Endodermal cell (in vitro differentiated cells): ENCODE data around the gene TMEM18. TPM values are rescaled to one million over a fixed set of nuclear protein-coding genes. Genes with fewer than 3 reads are reported as not detected.

Experiments
- DNase-seq: peaks from one replicate; pipeline ENCODE4 v3.0.0-alpha.2; 2017
- H3K27ac ChIP-seq: 2 replicates; pipeline ENCODE4 v1.5.1; 2013; ENCODE audit warnings: mild to moderate bottlenecking, low read depth, low read length, moderate library complexity
- H3K27me3 ChIP-seq: 2 replicates; pipeline ENCODE4 v1.6.1; 2013; ENCODE audit warnings: mild to moderate bottlenecking, low read length, moderate library complexity; ENCODE audit not compliant: insufficient read depth, control insufficient read depth, poor library complexity, severe bottlenecking
- H3K36me3 ChIP-seq: 2 replicates; pipeline ENCODE4 v1.7.0; 2013; ENCODE audit warnings: mild to moderate bottlenecking, low read length, moderate library complexity; ENCODE audit not compliant: control insufficient read depth, insufficient read depth
- H3K4me1 ChIP-seq: one replicate; pipeline ENCODE4 v1.7.0; 2013; ENCODE audit warnings: low read length; ENCODE audit not compliant: control insufficient read depth, insufficient read depth
- H3K4me3 ChIP-seq: 2 replicates; pipeline ENCODE4 v1.5.1; 2013; ENCODE audit warnings: mild to moderate bottlenecking, low read length, moderate library complexity
- H3K9ac ChIP-seq: 2 replicates; pipeline ENCODE4 v1.6.1; 2013; ENCODE audit warnings: mild to moderate bottlenecking, low read length, moderate library complexity; ENCODE audit not compliant: poor library complexity, severe bottlenecking; ENCODE audit errors: extremely low read depth
- H3K9me3 ChIP-seq: 2 replicates; pipeline ENCODE4 v1.6.1; 2013; ENCODE audit warnings: mild to moderate bottlenecking, low read length, moderate library complexity; ENCODE audit not compliant: control insufficient read depth
- H3K27ac Mint-ChIP-seq: 2 replicates; pipeline ENCODE4 v1.8.0; 2020; ENCODE audit warnings: mixed read lengths
- H3K27me3 Mint-ChIP-seq: 2 replicates; pipeline ENCODE4 v1.8.0; 2021; ENCODE audit warnings: mild to moderate bottlenecking, mixed read lengths; ENCODE audit not compliant: insufficient read depth
- H3K36me3 Mint-ChIP-seq: 2 replicates; pipeline ENCODE4 v1.8.0; 2020; ENCODE audit warnings: low read depth, mixed read lengths
- H3K4me1 Mint-ChIP-seq: 2 replicates; pipeline ENCODE4 v1.8.0; 2020; ENCODE audit warnings: mixed read lengths
- H3K4me3 Mint-ChIP-seq: 2 replicates; pipeline ENCODE4 v1.8.0; 2020; ENCODE audit warnings: mild to moderate bottlenecking, moderate library complexity, mixed read lengths
- H3K9me3 Mint-ChIP-seq: 2 replicates; pipeline ENCODE4 v1.8.0; 2020; ENCODE audit warnings: mild to moderate bottlenecking, mixed read lengths
- WGBS, 2 experiments: methylation state at CpG; one replicate each; pipeline versions ENCODE4 v1.1.5 to v1.1.7; 2013; ENCODE audit warnings: missing lambda C conversion rate in 2 of 2, mixed read lengths in 1 of 2; ENCODE audit not compliant: insufficient coverage in 1 of 2, insufficient read length in 1 of 2; 5-methylcytosine and 5-hydroxymethylcytosine counted together
- total RNA-seq, 2 donors: library from RNA; stranded (reverse); fragmentation: NEBNext Ultra II Directional in 1 of 2; extraction: Animal tissue kit (Norgen Biotek cat#: 25700) in 1 of 2; gene quantifications; 2 replicates in 1 of 2; 3 replicates in 1 of 2; pipeline ENCODE4 v1.2.1, GENCODE V29; 2021
- TF ChIP-seq, protein P1 (sequence below): fragments of 200-600 bp; sonication (generic); conservative IDR thresholded peaks from 2 replicates; pipeline ENCODE4 v1.5.0; 2021; ENCODE audit warnings: antibody characterized with exemption, mild to moderate bottlenecking

The TMEM18 gene
- total RNA-seq, 2 donors from 2014 or later: 19.9 to 20.1 TPM

DNA sequence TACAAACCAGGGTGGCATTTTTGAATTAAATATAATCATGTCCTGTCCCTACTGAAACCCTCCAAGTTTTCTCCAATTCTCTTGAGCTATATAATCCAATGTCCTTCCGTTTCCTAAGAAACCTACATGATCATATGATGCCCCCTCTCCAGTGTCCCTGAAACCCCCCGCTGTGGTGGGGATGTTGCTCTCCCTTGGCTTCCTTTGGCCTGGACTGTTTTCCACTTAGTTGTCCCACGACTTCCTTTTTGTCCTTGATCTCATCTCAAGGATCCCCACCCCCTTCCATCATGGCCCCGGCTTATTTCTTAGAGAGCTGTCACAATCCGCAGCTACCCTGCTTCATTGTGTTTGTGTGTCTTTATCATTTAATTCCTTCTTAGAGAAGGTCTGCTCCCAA is 43.8 kb downstream of the TMEM18 start:
- Histone ChIP-seq H3K9ac (no peak overlapping the region), H3K27me3 (no peaks in the 10 kb centered on the region), H3K4me3 (no peak overlapping the region), H3K27ac (no peak overlapping the region), H3K4me1 (peaks cover 6% of the 10 kb centered on the region), H3K9me3 (no peaks in the 10 kb centered on the region), H3K36me3 (no peaks in the 10 kb centered on the region)
- peaks cover 7% of the 10 kb centered on the region for H3K9me3 Mint-ChIP-seq
- peak; percentile 18 for DNase-seq
- no peak overlapping the region for H3K4me3 Mint-ChIP-seq
- H3K36me3 Mint-ChIP-seq: no peaks in the 10 kb centered on the region
- WGBS, 2 experiments: 72 to 85% methylated on average over 3 to 4 of the region's 5 CpGs
- peaks cover 13% of the 10 kb centered on the region for H3K27me3 Mint-ChIP-seq
- TF ChIP-seq, protein P1, sequence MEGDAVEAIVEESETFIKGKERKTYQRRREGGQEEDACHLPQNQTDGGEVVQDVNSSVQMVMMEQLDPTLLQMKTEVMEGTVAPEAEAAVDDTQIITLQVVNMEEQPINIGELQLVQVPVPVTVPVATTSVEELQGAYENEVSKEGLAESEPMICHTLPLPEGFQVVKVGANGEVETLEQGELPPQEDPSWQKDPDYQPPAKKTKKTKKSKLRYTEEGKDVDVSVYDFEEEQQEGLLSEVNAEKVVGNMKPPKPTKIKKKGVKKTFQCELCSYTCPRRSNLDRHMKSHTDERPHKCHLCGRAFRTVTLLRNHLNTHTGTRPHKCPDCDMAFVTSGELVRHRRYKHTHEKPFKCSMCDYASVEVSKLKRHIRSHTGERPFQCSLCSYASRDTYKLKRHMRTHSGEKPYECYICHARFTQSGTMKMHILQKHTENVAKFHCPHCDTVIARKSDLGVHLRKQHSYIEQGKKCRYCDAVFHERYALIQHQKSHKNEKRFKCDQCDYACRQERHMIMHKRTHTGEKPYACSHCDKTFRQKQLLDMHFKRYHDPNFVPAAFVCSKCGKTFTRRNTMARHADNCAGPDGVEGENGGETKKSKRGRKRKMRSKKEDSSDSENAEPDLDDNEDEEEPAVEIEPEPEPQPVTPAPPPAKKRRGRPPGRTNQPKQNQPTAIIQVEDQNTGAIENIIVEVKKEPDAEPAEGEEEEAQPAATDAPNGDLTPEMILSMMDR: no peak
- peaks cover 9% of the 10 kb centered on the region for H3K4me1 Mint-ChIP-seq
- H3K27ac Mint-ChIP-seq: no peak overlapping the region

DNA sequence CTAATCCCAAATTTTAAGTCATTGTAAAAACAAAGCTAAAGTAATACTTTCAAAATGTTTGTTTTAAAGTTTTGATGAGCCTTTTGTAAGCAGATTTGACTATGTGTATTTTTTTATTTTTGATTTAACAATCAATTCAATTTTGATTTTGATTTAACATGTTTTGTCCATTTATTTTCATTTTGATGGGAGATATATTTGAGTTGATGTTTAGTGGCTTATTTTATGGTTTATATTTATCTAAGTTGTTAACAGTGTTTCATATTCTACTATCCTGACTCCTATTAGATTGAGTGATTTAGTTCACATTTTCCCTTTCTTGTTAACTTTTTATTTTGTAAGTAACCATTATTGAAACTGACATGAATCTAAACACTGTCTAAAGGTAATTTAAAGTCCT is 44.7 kb downstream of the TMEM18 start:
- TF ChIP-seq, protein P1: no peak
- H3K9me3 ChIP-seq: no peaks in the 10 kb centered on the region
- Mint-ChIP-seq H3K36me3 (no peaks in the 10 kb centered on the region), H3K27me3 (peaks cover 10% of the 10 kb centered on the region), H3K27ac (no peak overlapping the region), H3K9me3 (peaks cover 7% of the 10 kb centered on the region), H3K4me3 (no peak overlapping the region), H3K4me1 (peaks cover 9% of the 10 kb centered on the region)
- peaks cover 6% of the 10 kb centered on the region for H3K4me1 ChIP-seq
- no peak overlapping the region for H3K27ac ChIP-seq
- no peaks in the 10 kb centered on the region for H3K36me3 ChIP-seq
- DNase-seq: no peak
- H3K4me3 ChIP-seq: no peak overlapping the region
- no peak overlapping the region for H3K9ac ChIP-seq
- H3K27me3 ChIP-seq: no peaks in the 10 kb centered on the region

DNA sequence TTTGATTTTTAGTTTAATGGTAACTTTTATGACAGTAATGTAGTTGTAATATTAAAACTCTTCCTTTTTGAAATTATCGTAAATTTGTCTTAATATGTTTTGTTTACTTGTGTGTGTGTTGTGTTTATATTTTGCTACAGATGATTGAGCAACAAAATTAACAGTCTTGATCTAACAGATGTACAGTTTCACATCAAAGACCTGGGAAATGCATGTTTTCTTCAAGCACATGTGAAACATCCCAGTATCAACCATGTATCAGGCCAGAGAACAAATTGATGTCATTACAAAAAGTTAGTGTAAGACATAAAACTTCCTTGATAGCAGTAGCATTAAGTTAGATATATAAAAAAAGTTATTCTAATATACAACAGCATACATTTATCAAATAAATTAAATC is 45.5 kb downstream of the TMEM18 start:
- Mint-ChIP-seq H3K27ac (no peak overlapping the region), H3K27me3 (peaks cover 4% of the 10 kb centered on the region), H3K4me3 (no peak overlapping the region), H3K9me3 (peaks cover 4% of the 10 kb centered on the region), H3K36me3 (no peaks in the 10 kb centered on the region), H3K4me1 (peaks cover 9% of the 10 kb centered on the region)
- no peaks in the 10 kb centered on the region for H3K36me3 ChIP-seq
- no peak overlapping the region for H3K4me3 ChIP-seq
- H3K4me1 ChIP-seq: peaks cover 6% of the 10 kb centered on the region
- H3K27me3 ChIP-seq: no peaks in the 10 kb centered on the region
- no peak for DNase-seq
- H3K9ac ChIP-seq: no peak overlapping the region
- 100% methylated on average over 1 of the region's 1 CpG; no CpG with 5 or more reads in 1 of the 2 experiments for WGBS, 2 experiments
- H3K27ac ChIP-seq: no peak overlapping the region
- H3K9me3 ChIP-seq: no peaks in the 10 kb centered on the region
- TF ChIP-seq, protein P1: no peak
